Lower leg skin (tissue), 3 donors: ENCODE results near the gene ZNF488.

ENCODE experiments used
- CTCF ChIP-seq, 3 donors: fragments of 450-650 bp; IDR thresholded peaks; one replicate each; pipeline ENCODE4 v1.5.1; 2016; ENCODE audit warnings: antibody characterized with exemption in 3 of 3, mild to moderate bottlenecking in 3 of 3, moderate library complexity in 2 of 3
- POLR2A ChIP-seq, 2 donors: fragments of 450-650 bp; IDR thresholded peaks; one replicate each; pipeline ENCODE4 v1.6.1; 2016 to 2017; ENCODE audit warnings: antibody characterized with exemption in 2 of 2, mild to moderate bottlenecking in 1 of 2, moderate library complexity in 1 of 2

GRCh38 chr10:47358457-47358856 is 25.6 kb downstream of the ZNF488 start:
- no peak for TF ChIP-seq CTCF (IDR thresholded peaks at IDR 0.05)
- TF ChIP-seq POLR2A (IDR thresholded peaks at IDR 0.05) = no peak
